Measurements from ENCODE around the gene MAP1LC3A. TPM values are rescaled to one million over a fixed set of nuclear protein-coding genes. Genes with fewer than 3 reads are reported as not detected.
A peak's percentile ranks its signal among the peaks of the same experiment; 100 is the strongest.

MAP1LC3A gene
- total RNA-seq, 2 donors from 2014 or later: 22.4 to 37.6 TPM

DNA sequence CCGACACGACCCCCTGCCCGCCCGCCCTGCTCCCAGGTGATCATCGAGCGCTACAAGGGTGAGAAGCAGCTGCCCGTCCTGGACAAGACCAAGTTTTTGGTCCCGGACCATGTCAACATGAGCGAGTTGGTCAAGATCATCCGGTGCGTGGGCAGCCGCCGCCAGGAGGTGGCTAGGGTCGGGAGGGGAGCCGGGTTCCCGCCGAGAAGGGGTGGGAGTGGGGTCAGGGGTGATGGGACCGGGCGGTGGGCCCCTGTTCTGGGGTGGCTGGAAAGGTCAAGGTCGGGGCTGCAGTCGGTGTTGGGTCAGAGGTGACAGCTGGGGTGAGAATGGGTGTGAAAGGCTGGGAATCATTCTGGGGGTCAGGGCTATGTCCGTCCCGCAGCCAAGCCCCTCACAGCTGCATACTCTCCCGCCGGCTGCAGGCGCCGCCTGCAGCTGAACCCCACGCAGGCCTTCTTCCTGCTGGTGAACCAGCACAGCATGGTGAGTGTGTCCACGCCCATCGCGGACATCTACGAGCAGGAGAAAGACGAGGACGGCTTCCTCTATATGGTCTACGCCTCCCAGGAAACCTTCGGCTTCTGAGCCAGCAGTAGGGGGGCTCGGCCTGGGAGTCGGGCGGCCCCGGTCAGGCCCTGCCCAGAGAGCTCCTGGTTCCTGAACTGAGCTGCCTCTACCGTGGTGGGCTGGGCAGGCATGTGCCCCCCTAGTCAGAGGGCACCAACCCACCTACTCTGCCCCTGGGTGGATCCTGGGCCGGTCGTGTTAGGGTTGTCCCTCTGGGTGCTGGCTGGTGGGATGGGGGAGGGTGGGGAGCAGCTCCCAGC is 1.0 kb downstream of the MAP1LC3A start:
- peaks cover 14% of the 10 kb centered on the region for H3K4me1 ChIP-seq
- WGBS, 2 donors: 69 to 72% methylated on average over 21 to 42 of the region's 43 CpGs
- peak overlapping the region in 1 of 2 donors; percentile 53 for H3K4me3 ChIP-seq
- intact Hi-C loops (cut with DNase I): no loop called here
- DNase-seq (peak in 3 of 4 donors; percentile 25 to 37 (median 32)), ATAC-seq (peak; percentile 1)
- no peak for TF ChIP-seq POLR2A (IDR thresholded peaks at IDR 0.05)
- no peaks in the 10 kb centered on the region for H3K27me3 ChIP-seq
- peak overlapping the region; percentile 84 to 93 (median 90) for H3K27ac ChIP-seq
- no peaks in the 10 kb centered on the region for H3K36me3 ChIP-seq (replicated peaks in 1 of 2; ENCODE audit: insufficient read depth in 1 of 2, low read depth in 2 of 2)
- no peaks in the 10 kb centered on the region for H3K9me3 ChIP-seq

GRCh38 chr20:34560141-34560523 is 1.6 kb downstream of the MAP1LC3A start:
- TF ChIP-seq, protein P1, sequence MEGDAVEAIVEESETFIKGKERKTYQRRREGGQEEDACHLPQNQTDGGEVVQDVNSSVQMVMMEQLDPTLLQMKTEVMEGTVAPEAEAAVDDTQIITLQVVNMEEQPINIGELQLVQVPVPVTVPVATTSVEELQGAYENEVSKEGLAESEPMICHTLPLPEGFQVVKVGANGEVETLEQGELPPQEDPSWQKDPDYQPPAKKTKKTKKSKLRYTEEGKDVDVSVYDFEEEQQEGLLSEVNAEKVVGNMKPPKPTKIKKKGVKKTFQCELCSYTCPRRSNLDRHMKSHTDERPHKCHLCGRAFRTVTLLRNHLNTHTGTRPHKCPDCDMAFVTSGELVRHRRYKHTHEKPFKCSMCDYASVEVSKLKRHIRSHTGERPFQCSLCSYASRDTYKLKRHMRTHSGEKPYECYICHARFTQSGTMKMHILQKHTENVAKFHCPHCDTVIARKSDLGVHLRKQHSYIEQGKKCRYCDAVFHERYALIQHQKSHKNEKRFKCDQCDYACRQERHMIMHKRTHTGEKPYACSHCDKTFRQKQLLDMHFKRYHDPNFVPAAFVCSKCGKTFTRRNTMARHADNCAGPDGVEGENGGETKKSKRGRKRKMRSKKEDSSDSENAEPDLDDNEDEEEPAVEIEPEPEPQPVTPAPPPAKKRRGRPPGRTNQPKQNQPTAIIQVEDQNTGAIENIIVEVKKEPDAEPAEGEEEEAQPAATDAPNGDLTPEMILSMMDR (IDR thresholded peaks at IDR 0.05): no peak
- no peak for TF ChIP-seq POLR2A (IDR thresholded peaks at IDR 0.05)
- H3K27ac ChIP-seq: peak overlapping the region in 1 of 4 donors; percentile 93
- no peaks in the 10 kb centered on the region for H3K9me3 ChIP-seq
- H3K27me3 ChIP-seq: no peaks in the 10 kb centered on the region
- 72 to 78% methylated on average over 9 to 10 of the region's 12 CpGs for WGBS, 2 donors
- intact Hi-C loops (cut with DNase I): no loop called here
- H3K4me3 ChIP-seq: no peak overlapping the region
- H3K4me1 ChIP-seq: peaks cover 14% of the 10 kb centered on the region
- DNase-seq: peak in 1 of 4 donors; percentile 29
- no peak for ATAC-seq
- no peaks in the 10 kb centered on the region for H3K36me3 ChIP-seq (replicated peaks in 1 of 2; ENCODE audit: insufficient read depth in 1 of 2, low read depth in 2 of 2)

GRCh38 chr20:34560614-34561013 is 2.1 kb downstream of the MAP1LC3A start:
- ATAC-seq (no peak), DNase-seq (no peak)
- Histone ChIP-seq H3K36me3 (replicated peaks in 1 of 2; ENCODE audit: insufficient read depth in 1 of 2, low read depth in 2 of 2) (no peaks in the 10 kb centered on the region), H3K9me3 (no peaks in the 10 kb centered on the region), H3K4me1 (peaks cover 14% of the 10 kb centered on the region), H3K4me3 (no peak overlapping the region), H3K27ac (no peak overlapping the region), H3K27me3 (no peaks in the 10 kb centered on the region)
- intact Hi-C loops (cut with DNase I): no loop called here
- 94% methylated on average over 7 of the region's 7 CpGs; no CpG with 5 or more reads in 1 of the 2 donors for WGBS, 2 donors
- TF ChIP-seq, protein P1 (IDR thresholded peaks at IDR 0.05): no peak
- TF ChIP-seq POLR2A (IDR thresholded peaks at IDR 0.05): no peak

GRCh38 chr20:34561661-34562060 is 3.1 kb downstream of the MAP1LC3A start:
- Histone ChIP-seq H3K36me3 (replicated peaks in 1 of 2; ENCODE audit: insufficient read depth in 1 of 2, low read depth in 2 of 2) (no peaks in the 10 kb centered on the region), H3K4me1 (peaks cover 14% of the 10 kb centered on the region), H3K4me3 (no peak overlapping the region), H3K27ac (no peak overlapping the region), H3K9me3 (no peaks in the 10 kb centered on the region), H3K27me3 (no peaks in the 10 kb centered on the region)
- WGBS, 2 donors: 67 to 68% methylated on average over 10 of the region's 10 CpGs
- intact Hi-C loops (cut with DNase I): no loop called here
- ATAC-seq (no peak), DNase-seq (no peak)
- no peak for TF ChIP-seq POLR2A (IDR thresholded peaks at IDR 0.05)
- TF ChIP-seq, protein P1 (IDR thresholded peaks at IDR 0.05): no peak

DNA sequence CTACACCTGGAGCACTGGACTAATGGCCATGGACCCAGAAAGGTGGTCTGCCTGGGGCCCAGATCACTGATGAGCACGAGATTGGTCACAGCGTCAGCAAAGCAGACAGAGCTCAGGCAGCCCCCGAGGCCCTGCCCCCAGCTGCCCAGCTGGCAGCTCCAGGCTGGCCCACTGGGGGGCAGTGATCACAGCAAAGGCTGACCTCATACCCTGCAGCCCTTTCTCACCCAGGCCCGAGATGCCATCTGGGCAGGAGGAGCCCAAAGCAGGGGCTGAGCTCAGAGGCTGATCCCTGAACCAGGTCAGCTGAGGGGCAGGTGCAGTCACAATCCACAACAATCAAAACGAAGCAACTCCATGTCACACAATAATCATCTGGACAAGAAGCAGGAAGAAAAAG is 4.1 kb downstream of the MAP1LC3A start:
- peak in 1 of 4 donors; percentile 35 for DNase-seq
- intact Hi-C loops (cut with DNase I): no loop called here
- Histone ChIP-seq H3K4me3 (no peak overlapping the region), H3K36me3 (replicated peaks in 1 of 2; ENCODE audit: insufficient read depth in 1 of 2, low read depth in 2 of 2) (no peaks in the 10 kb centered on the region), H3K27me3 (no peaks in the 10 kb centered on the region), H3K9me3 (no peaks in the 10 kb centered on the region), H3K4me1 (peaks cover 11% of the 10 kb centered on the region), H3K27ac (no peak overlapping the region)
- TF ChIP-seq, protein P1 (IDR thresholded peaks at IDR 0.05): peak in 4 of 7 experiments; percentile 27 to 37 (median 30)
- no peak for TF ChIP-seq POLR2A (IDR thresholded peaks at IDR 0.05)
- no peak for ATAC-seq
- WGBS, 2 donors: 45 to 60% methylated on average over 3 to 5 of the region's 5 CpGs

Data from body of pancreas (tissue), 4 donors.